NT2/D1 (cell line): ENCODE data around the gene RANBP1.

ENCODE experiments used
- DNase-seq: peaks from one replicate; pipeline ENCODE4 v3.0.0-alpha.2; 2011; ENCODE audit warnings: low read depth, low spot score
- H3K27me3 ChIP-seq: 2 replicates; pipeline ENCODE4 v1.6.0; 2011; ENCODE audit warnings: mild to moderate bottlenecking; ENCODE audit not compliant: insufficient read length, insufficient read depth
- H3K36me3 ChIP-seq: 2 replicates; pipeline ENCODE4 v1.6.1; 2011; ENCODE audit warnings: mild to moderate bottlenecking, low read length, mixed read lengths; ENCODE audit not compliant: insufficient read depth, insufficient read length
- H3K4me1 ChIP-seq: 2 replicates; pipeline ENCODE4 v1.5.1; 2011; ENCODE audit not compliant: insufficient read depth, insufficient read length
- H3K4me3 ChIP-seq: 2 replicates; pipeline ENCODE4 v1.5.1; 2011; ENCODE audit warnings: low read depth; ENCODE audit not compliant: insufficient read length
- H3K9ac ChIP-seq: 2 replicates; pipeline ENCODE4 v1.6.0; 2011; ENCODE audit warnings: low read depth; ENCODE audit not compliant: insufficient read length
- H3K9me3 ChIP-seq: 2 replicates; pipeline ENCODE4 v1.5.1; 2011; ENCODE audit warnings: mild to moderate bottlenecking, low read length; ENCODE audit not compliant: insufficient read depth
- SUZ12 ChIP-seq: IDR thresholded peaks from 2 replicates; pipeline ENCODE4 v1.6.1; 2011; ENCODE audit not compliant: insufficient read length, insufficient read depth; ENCODE audit errors: extremely low read depth
- YY1 ChIP-seq: IDR thresholded peaks from 2 replicates; pipeline ENCODE4 v1.6.1; 2011; ENCODE audit not compliant: insufficient read length, insufficient read depth
- ZNF274 ChIP-seq: IDR thresholded peaks from 2 replicates; pipeline ENCODE4 v1.6.1; 2011; ENCODE audit warnings: mild to moderate bottlenecking, low read depth, low read length

Gene RANBP1

DNA sequence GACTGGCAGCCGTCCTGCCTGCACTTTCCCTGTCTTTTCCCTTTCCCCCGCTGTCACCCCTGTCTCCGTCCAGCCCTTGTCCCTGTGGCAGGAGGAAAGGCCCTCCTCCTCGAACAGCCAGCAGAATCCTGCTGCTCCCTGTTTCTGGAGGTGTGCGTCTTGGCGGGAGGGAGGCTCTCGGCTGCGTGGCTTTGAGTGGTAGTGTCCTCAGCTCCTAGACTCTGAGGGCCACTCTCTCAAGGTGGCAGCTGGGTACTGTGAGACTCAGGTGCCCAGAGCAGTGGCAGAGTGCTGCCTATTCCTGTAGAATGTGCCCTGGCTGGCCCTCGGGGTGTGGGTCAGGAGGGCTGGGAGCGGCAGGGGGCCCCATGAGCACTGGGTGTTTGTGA lies 9.1 kb upstream of the RANBP1 start:
- Histone ChIP-seq H3K27me3 (no peaks in the 10 kb centered on the region), H3K36me3 (peaks cover 90% of the 10 kb centered on the region)

DNA sequence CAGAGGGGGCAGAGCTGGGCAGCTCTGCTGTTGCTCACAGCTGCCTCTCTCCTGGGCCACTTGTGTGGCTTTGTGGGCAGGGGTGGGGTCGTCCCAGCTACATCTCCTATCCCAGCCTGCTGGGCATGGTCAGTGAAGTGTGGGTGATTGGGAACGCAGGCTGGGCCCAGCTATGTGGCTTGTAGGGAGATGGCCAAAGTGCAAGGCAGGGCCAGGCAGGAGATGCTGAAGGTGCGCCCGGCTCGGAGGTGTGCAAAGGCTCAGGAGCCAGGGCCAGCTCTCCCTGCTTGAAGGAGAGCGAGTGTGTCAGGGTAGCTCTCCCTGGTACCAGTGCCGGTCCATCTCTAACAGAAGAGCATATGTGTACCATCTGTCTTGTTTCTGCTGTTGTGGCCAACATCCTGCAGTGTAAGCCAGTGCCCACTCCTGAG lies 8.4 kb upstream of the RANBP1 start:
- Histone ChIP-seq H3K9ac (no peak overlapping the region), H3K36me3 (peaks cover 90% of the 10 kb centered on the region), H3K4me1 (peaks cover 2% of the 10 kb centered on the region), H3K9me3 (no peaks in the 10 kb centered on the region), H3K27me3 (no peaks in the 10 kb centered on the region), H3K4me3 (no peak overlapping the region)
- DNase-seq, result no peak
- TF ChIP-seq ZNF274 (no peak), SUZ12 (no peak), YY1 (no peak)

More for the DNA sequence above, 9.1 kb upstream of the RANBP1 start:
- no peak for DNase-seq
- Histone ChIP-seq H3K4me3 (no peak overlapping the region), H3K9me3 (no peaks in the 10 kb centered on the region), H3K4me1 (peaks cover 2% of the 10 kb centered on the region), H3K9ac (no peak overlapping the region)
- no peak for TF ChIP-seq ZNF274
- no peak for TF ChIP-seq YY1
- TF ChIP-seq SUZ12, result no peak

DNA sequence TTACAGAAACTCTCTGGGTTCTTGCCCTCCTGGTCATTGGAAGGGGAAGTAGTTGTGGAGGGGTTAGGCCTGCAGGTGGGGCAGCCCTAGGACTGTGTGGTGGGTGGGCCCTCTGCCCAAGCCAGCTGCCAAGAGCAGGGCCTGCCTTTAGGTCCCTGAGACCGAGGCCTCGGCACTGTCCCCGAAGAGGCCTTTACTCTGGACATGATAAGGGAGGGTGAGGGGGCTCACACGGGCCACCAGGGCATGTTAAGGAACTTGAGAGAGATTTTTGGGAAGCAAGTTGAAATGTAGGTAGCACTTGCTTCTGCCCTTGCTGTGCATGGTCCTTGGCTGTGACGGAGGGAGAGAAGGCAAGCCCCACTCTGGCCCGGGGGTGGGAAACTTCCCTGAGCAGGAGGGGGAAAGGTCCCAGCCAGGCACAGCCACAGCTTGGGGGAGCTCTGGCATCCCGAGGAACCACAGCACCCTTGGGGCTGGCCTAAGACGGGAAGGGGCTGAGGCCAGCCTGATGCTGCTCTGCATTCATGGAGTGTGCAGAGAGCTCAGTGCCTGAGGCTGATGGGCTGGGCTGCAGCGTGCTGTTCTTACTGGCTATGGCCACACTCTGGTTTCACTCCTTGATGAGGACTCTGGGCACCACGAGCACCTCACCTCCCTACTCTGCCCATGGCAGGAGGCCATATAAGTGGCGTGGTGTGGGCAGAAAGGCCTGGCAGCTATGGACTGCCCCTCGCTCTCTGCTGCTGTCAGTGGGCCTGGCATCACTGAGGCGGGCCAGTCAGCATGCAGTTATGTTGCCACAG lies 7.8 kb upstream of the RANBP1 start:
- peaks cover 95% of the 10 kb centered on the region for H3K36me3 ChIP-seq
- no peak overlapping the region for H3K9ac ChIP-seq
- no peaks in the 10 kb centered on the region for H3K9me3 ChIP-seq
- no peak for TF ChIP-seq ZNF274
- TF ChIP-seq SUZ12, result no peak
- no peak for TF ChIP-seq YY1
- H3K4me1 ChIP-seq, result peaks cover 2% of the 10 kb centered on the region
- H3K27me3 ChIP-seq, result no peaks in the 10 kb centered on the region
- H3K4me3 ChIP-seq, result no peak overlapping the region
- no peak for DNase-seq

DNA sequence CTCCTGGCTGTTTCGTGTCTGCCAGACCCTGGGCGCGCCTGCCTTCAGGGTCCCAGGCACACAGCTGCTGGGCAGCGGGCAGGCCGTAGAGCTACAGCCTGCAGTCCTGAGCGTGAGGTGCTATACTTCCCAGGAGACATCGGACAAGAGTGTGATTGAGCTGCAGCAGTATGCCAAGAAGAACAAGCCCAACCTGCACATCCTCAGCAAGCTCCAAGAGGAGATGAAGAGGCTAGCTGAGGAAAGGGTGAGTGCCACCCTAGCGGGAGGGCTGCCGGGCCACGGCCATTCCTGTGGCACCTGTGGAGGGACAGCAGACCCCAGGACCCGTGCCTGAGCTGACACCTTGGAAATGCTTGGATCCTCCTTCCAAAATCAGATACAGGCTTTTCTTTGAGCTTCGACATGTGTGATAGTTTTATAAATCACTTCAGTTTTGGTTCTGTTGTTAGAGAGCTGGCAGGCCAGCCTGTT lies 7.1 kb upstream of the RANBP1 start:
- no peak overlapping the region for H3K4me3 ChIP-seq
- no peaks in the 10 kb centered on the region for H3K9me3 ChIP-seq
- peaks cover 96% of the 10 kb centered on the region for H3K36me3 ChIP-seq
- DNase-seq, result no peak
- no peak overlapping the region for H3K9ac ChIP-seq
- peaks cover 2% of the 10 kb centered on the region for H3K4me1 ChIP-seq
- TF ChIP-seq ZNF274 (no peak), SUZ12 (no peak), YY1 (no peak)
- H3K27me3 ChIP-seq, result no peaks in the 10 kb centered on the region

DNA sequence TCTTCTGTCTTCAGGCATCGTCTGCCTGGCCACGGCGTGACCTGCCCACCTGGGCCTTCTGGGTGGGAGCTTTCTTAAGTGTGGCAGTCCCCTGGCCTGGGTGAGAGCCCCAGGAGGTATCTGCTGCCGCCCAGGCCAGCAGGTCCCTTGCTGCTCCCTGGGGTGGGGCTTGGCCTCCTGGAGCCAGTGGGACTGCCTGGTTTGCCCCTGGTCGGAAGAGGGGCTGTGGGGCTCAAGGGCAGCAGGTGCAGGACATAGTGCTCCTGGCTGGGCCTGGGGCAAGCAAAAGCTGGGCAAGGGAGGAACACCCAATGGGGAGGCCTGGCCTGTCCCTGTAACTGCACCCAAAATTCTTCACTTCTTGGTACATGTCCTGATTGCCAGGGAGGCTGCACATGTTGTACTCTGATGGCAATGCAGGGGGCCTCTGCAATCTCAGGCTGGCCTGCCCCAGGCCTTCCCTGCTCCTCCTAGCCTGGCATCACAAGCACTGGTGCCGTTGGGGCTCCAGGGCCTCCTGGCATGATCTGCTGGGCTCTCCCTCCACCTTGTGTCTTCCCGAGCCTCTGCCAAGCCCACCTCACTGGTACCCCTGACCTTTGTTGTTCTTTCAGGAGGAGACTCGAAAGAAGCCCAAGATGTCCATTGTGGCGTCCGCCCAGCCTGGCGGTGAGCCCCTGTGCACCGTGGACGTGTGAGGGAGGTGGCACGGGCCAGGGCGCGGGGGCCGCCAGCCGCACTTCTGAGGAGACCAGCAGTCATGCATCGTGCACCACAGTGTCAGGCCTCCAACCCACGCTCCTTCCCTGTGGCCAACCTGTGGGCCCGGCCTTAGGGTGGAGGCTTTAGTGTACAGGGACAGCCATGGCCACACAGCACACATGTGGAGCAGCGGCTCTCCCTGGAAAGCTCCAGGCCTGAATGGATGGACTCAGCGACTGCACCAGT lies 6.2 kb upstream of the RANBP1 start:
- no peaks in the 10 kb centered on the region for H3K27me3 ChIP-seq
- peaks cover 98% of the 10 kb centered on the region for H3K36me3 ChIP-seq
- TF ChIP-seq ZNF274 (no peak), SUZ12 (no peak), YY1 (no peak)
- no peaks in the 10 kb centered on the region for H3K9me3 ChIP-seq
- H3K4me3 ChIP-seq, result no peak overlapping the region
- H3K4me1 ChIP-seq, result peaks cover 2% of the 10 kb centered on the region
- DNase-seq, result no peak
- H3K9ac ChIP-seq, result no peak overlapping the region

DNA sequence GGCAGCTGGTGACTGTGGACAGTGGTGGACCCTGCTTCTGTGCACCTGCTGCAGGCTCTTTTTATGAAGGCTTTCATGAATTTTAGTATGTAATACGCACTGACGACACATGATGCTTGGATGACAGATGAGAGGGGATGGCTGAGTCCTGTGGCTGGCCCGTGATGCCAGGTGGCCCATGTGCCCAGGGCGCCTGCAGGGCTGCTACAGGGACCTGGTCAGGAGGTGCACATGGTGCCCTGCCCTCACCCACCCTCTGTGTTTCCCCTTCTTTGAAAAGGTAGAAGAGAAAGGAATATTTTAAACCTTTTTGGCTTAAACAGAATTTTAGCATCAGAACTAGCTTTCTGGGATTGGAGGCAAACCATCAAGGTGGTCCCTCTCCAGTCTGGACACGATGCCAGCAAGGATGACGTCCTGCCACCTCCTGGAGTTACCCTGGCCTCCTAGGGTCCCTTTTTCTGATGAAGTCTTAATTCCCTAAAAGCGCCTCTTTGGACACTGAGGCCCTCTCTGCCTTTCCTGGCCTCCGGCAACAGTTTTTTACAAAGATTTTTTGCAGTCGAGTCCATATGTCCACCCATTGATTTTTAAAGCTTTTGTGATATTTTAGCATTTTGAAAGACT lies 5.4 kb upstream of the RANBP1 start:
- Histone ChIP-seq H3K9me3 (no peaks in the 10 kb centered on the region), H3K9ac (no peak overlapping the region), H3K4me3 (no peak overlapping the region), H3K27me3 (no peaks in the 10 kb centered on the region), H3K36me3 (peaks cover 98% of the 10 kb centered on the region), H3K4me1 (peaks cover 2% of the 10 kb centered on the region)
- TF ChIP-seq YY1 (no peak), ZNF274 (no peak), SUZ12 (no peak)
- DNase-seq, result no peak
